ENCODE results near the gene GNB1L.

GNB1L gene

GRCh38 chr22:19807161-19807913 is 47.3 kb downstream of the GNB1L start:
- DNase-seq: no peak

- no peak for DNase-seq
These were observed 48.2 kb downstream of the GNB1L start for GRCh38 chr22:19806213-19807160.

GRCh38 chr22:19805821-19806212 is 48.9 kb downstream of the GNB1L start:
- DNase-seq: no peak

- no peak for DNase-seq
These were observed 50.9 kb downstream of the GNB1L start for GRCh38 chr22:19803736-19804267.

- DNase-seq: no peak
These were observed 51.6 kb downstream of the GNB1L start for GRCh38 chr22:19802894-19803735.

- DNase-seq: no peak
These were observed 52.4 kb downstream of the GNB1L start for GRCh38 chr22:19802001-19802893.

GRCh38 chr22:19801340-19802000 is 53.2 kb downstream of the GNB1L start:
- DNase-seq: no peak

GRCh38 chr22:19800761-19801244 is 53.9 kb downstream of the GNB1L start:
- no peak for DNase-seq

GRCh38 chr22:19800306-19800705 is 54.4 kb downstream of the GNB1L start:
- no peak for DNase-seq

GRCh38 chr22:19799322-19800190 is 55.1 kb downstream of the GNB1L start:
- DNase-seq: no peak

GRCh38 chr22:19798891-19799293 is 55.8 kb downstream of the GNB1L start:
- no peak for DNase-seq

- no peak for DNase-seq
These were observed 56.5 kb downstream of the GNB1L start for GRCh38 chr22:19798003-19798665.

GRCh38 chr22:19797086-19798002 is 57.3 kb downstream of the GNB1L start:
- no peak for DNase-seq

GRCh38 chr22:19796160-19796559 is 58.5 kb downstream of the GNB1L start:
- no peak for DNase-seq

GRCh38 chr22:19795617-19796008 is 59.1 kb downstream of the GNB1L start:
- DNase-seq: no peak

GRCh38 chr22:19793661-19794310 is 60.9 kb downstream of the GNB1L start:
- DNase-seq: no peak

- no peak for DNase-seq
These were observed 61.5 kb downstream of the GNB1L start for GRCh38 chr22:19793161-19793560.
